IPS-15b (cell line): ENCODE results near the gene ATG13.
"Not testable (repeated sequence)": the region's sequence is repeated elsewhere in the genome, so short reads cannot be mapped to it uniquely, and the experiment has no call there.

Experiments
- H3K27me3 ChIP-seq: one replicate; pipeline ENCODE4 v1.6.1; 2013; ENCODE audit warnings: low read length; ENCODE audit not compliant: control insufficient read depth, insufficient read depth
- H3K36me3 ChIP-seq: one replicate; pipeline ENCODE4 v1.6.1; 2013; ENCODE audit warnings: low read length; ENCODE audit not compliant: control insufficient read depth, insufficient read depth
- H3K4me1 ChIP-seq: one replicate; pipeline ENCODE4 v1.6.1; 2013; ENCODE audit warnings: mild to moderate bottlenecking, low read length; ENCODE audit not compliant: control insufficient read depth, insufficient read depth
- H3K4me3 ChIP-seq: one replicate; pipeline ENCODE4 v1.5.1; 2013; ENCODE audit warnings: low read depth, low read length
- H3K9ac ChIP-seq: one replicate; pipeline ENCODE4 v1.6.1; 2013; ENCODE audit warnings: low read depth, mild to moderate bottlenecking, low read length
- H3K9me3 ChIP-seq: one replicate; pipeline ENCODE4 v1.6.1; 2013; ENCODE audit warnings: mild to moderate bottlenecking, low read length; ENCODE audit not compliant: control insufficient read depth, insufficient read depth

Gene ATG13

DNA sequence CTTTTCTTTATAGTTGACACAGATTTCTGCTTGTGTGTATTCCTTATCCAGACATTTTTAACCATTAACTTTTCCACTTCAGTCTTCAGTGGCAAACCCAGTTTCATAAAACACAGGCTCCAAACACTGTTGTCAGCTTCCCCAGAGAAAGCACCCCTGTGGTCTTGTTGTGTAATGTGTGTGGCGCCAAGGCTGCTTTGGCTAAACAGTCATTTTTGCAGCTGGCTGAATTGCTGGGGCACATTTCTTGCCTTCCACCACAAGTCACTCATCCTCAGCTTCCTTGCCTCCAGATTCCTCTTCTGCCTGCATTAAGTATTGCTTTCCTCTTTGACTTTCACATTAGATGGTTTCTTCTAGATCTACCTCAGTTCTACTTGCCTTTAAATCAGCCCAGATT, 42.6 kb downstream of the ATG13 start:
- no peaks in the 10 kb centered on the region for H3K9me3 ChIP-seq
- peaks cover 11% of the 10 kb centered on the region for H3K36me3 ChIP-seq
- H3K4me1 ChIP-seq, result no peaks in the 10 kb centered on the region
- no peak overlapping the region for H3K9ac ChIP-seq
- H3K4me3 ChIP-seq, result no peak overlapping the region
- H3K27me3 ChIP-seq, result no peaks in the 10 kb centered on the region

DNA sequence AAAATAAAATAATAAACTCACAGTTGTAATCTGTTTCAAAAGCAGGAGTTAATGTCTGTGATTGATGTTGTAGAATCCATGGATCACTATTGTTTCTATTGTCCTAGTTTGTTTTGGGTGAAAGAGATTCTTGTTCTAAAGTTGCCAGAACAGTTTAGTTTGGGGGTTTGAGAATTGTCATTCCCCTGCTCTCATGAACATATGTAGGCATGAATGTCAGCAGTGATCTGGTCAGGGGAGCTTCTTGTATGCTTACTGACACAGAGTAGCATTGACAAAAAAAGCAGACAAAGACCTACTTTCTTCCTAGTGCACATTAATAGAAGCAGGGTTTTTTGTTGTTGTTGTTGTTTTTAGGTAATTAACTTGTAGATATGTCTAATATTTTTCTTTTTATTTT, 44.5 kb downstream of the ATG13 start:
- Histone ChIP-seq H3K36me3 (peaks cover 19% of the 10 kb centered on the region), H3K9ac (no peak overlapping the region)

DNA sequence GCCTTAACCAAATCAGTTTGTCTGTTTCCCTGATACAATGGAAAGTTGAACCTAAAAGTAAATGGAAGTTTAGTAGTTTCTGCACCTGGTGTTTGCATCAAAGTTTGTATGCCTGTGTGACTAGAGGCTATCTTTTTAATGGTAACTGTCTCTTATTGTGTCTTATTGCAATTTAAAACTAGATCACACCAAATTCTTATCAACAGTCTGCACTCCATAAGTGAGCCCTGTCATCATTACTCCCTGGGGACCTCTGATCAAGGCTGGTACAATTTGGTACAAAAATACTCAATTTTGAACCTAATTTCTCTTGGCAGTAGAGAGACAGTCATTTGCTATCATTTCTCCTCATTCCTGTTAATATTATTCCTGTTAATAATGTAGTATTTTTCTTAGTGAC, 45.0 kb downstream of the ATG13 start:
- Histone ChIP-seq H3K36me3 (peaks cover 22% of the 10 kb centered on the region), H3K9ac (no peak overlapping the region), H3K4me1 (no peaks in the 10 kb centered on the region), H3K4me3 (no peak overlapping the region), H3K27me3 (no peaks in the 10 kb centered on the region), H3K9me3 (no peaks in the 10 kb centered on the region)

More for the DNA sequence above, 44.5 kb downstream of the ATG13 start:
- no peaks in the 10 kb centered on the region for H3K9me3 ChIP-seq
- no peak overlapping the region for H3K4me3 ChIP-seq
- H3K27me3 ChIP-seq, result no peaks in the 10 kb centered on the region
- no peaks in the 10 kb centered on the region for H3K4me1 ChIP-seq

DNA sequence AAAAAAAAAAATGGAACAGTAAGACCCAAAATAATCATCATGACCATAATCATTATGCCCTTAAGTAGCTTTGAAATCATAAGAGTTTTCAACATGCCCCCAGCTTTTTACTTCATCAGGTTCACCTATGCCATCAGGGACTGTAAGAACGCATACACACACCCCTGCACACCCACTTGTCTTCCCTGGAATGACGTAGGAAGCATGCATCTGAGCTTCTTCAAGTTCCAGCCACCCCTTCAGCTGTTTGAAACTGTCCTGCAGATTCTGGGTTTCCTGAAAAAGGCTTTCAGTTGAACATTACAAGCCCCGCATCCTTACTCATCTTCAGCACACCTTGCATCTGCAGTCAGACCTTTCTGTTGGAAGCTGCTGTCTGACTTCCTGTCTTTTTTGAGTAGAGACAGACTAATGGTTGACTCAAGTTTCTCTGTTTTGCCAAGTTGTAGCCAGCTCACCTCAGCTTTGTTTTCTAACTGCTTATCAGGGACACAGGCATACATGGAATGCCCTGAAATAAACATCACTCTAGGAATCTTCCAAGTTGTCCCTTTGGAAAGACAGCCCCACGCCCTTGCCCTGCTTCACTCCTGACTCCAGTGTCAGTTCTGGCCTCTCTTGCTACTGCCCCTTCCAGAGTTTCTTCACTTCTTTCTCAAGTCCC, 46.1 kb downstream of the ATG13 start:
- H3K27me3 ChIP-seq, result no peaks in the 10 kb centered on the region
- H3K9ac ChIP-seq, result no peak overlapping the region
- H3K4me3 ChIP-seq, result no peak overlapping the region
- H3K36me3 ChIP-seq, result peaks cover 28% of the 10 kb centered on the region
- no peaks in the 10 kb centered on the region for H3K9me3 ChIP-seq
- no peaks in the 10 kb centered on the region for H3K4me1 ChIP-seq

DNA sequence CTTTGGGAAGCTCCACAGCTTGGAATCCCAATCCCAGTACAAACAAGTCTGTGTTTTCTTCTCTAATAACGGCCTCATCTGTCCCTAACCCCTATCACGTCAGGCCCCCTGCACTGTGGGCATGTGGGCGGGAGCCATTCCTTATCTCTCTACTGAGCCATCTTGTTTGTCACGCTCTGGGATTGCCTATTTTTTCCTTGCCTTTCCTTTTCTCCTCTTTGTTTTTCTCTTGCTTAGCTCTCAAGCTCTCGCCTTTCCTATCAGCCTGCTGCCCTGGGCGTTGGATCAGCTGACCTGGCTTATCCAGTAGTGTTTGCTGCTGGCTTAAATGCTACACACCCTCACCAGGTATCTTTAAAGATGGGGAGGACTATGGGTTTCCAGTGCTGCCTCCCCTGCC, 47.3 kb downstream of the ATG13 start:
- Histone ChIP-seq H3K27me3 (no peaks in the 10 kb centered on the region), H3K4me3 (no peak overlapping the region), H3K4me1 (no peaks in the 10 kb centered on the region), H3K9ac (no peak overlapping the region), H3K36me3 (peaks cover 33% of the 10 kb centered on the region), H3K9me3 (no peaks in the 10 kb centered on the region)

DNA sequence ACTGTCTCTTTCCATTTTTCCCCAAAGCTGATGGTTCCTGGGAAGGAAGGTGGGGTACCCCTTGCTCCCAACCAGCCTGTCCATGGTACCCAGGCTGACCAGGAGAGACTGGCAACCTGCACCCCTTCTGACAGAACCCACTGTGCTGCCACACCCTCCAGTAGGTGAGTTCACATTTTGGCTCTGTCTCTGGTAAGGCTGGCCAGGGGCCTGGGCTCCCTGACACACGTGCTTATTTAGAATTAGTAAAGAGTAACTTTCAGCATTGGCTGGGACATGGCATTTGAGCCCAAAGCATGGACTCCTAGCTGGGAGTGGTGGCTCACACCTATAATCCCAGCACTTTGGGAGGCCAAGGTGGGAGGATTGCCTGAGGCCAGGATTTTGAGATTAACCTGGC, 48.0 kb downstream of the ATG13 start:
- no peak overlapping the region for H3K4me3 ChIP-seq
- H3K36me3 ChIP-seq, result peaks cover 35% of the 10 kb centered on the region
- no peaks in the 10 kb centered on the region for H3K27me3 ChIP-seq
- no peaks in the 10 kb centered on the region for H3K4me1 ChIP-seq
- H3K9ac ChIP-seq, result no peak overlapping the region
- no peaks in the 10 kb centered on the region for H3K9me3 ChIP-seq

DNA sequence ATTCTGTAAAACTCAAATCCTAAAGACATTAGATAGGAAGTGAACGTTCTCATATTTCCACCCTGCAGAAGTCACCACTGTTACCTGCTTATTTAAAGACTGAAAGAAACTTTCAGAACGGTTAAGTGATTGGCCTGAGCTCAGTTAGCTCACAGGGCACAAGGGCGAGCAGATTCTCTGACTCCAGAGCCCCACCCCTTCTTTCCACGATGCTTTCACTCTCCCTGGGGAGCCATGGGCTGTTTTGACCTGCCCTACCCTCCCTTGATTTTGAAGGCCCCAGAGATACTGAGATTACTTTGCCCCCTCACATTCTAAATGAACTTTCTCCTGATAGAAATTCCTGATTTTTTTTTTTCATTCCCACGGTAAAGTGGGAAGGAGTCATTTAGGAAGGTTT, 49.2 kb downstream of the ATG13 start:
- Histone ChIP-seq H3K27me3 (no peaks in the 10 kb centered on the region), H3K4me1 (no peaks in the 10 kb centered on the region), H3K9ac (no peak overlapping the region), H3K9me3 (no peaks in the 10 kb centered on the region), H3K36me3 (peaks cover 36% of the 10 kb centered on the region), H3K4me3 (no peak overlapping the region)

DNA sequence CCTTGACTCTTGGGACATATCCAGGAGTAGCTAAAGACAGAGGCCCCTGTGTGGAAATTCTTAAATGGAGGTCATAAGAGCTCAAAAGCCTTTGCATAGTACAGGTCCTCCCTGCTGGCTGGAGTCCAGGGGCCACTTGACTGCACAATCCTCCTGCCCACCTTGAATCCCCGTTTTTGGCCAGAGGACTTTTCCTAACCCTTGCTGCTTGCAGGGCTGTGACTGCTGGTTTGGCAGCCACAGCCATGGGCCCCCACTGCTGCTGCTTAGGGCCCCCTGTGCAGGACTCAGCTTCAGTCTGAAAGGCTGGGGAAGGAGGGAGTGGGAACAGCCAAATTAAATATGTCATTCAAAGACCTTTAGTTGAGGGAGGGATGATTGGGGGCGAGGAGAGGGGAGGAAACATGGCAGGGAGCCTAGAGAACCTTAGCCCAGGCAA, 49.7 kb downstream of the ATG13 start:
- Histone ChIP-seq H3K36me3 (peaks cover 40% of the 10 kb centered on the region), H3K9me3 (no peaks in the 10 kb centered on the region), H3K4me1 (no peaks in the 10 kb centered on the region), H3K4me3 (no peak overlapping the region), H3K9ac (no peak overlapping the region), H3K27me3 (no peaks in the 10 kb centered on the region)

DNA sequence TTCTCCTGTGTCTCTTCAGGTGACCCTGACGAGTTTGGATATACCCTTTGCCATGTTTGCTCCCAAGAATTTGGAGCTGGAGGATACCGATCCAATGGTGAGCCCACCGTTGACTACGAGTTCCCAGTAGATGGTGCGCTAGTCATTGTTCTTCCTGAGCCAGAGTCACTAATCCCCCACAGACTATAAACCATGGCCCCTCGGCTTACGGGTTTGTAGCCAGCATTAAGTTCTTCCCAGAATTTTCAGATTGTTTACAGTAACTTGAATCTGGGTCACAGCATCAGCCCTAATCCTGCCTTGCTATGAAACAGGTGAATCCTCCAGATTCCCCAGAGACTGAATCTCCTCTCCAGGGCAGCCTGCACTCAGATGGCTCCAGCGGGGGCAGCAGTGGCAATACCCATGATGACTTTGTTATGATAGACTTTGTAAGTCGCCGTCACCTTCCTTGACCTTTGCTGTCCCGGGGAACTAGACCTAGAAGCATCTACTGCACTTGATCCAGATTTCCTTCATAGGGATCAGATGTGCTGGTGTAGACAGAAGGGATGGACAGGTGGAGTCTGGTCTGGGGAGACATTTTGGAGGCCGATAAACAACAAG, 51.2 kb downstream of the ATG13 start:
- no peaks in the 10 kb centered on the region for H3K9me3 ChIP-seq
- H3K27me3 ChIP-seq, result no peaks in the 10 kb centered on the region
- H3K36me3 ChIP-seq, result peaks cover 43% of the 10 kb centered on the region
- no peaks in the 10 kb centered on the region for H3K4me1 ChIP-seq
- no peak overlapping the region for H3K9ac ChIP-seq
- no peak overlapping the region for H3K4me3 ChIP-seq

DNA sequence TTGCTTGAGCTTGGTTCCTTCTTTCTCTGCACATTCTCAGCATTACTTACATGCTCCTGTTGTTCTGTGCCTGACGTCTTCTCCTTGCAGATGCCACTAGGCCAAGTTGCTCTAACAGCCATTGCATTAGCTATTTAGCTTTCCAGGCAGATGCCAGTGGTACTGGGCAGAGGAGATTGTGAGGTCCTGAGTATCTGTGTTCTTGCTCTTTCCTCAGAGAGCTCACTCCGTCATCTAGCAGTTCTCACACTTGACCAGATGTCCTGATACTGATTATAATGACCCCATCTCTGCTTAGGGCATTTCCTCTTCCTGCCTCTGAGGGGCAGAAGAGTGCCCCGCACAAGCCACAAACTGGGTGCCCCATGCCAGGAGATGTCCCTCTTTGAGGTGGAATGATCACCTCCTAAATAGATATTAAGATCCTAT, 52.4 kb downstream of the ATG13 start:
- Histone ChIP-seq H3K9me3 (no peaks in the 10 kb centered on the region), H3K27me3 (no peaks in the 10 kb centered on the region), H3K4me1 (peaks cover 7% of the 10 kb centered on the region), H3K9ac (no peak overlapping the region), H3K4me3 (no peak overlapping the region), H3K36me3 (peaks cover 40% of the 10 kb centered on the region)

DNA sequence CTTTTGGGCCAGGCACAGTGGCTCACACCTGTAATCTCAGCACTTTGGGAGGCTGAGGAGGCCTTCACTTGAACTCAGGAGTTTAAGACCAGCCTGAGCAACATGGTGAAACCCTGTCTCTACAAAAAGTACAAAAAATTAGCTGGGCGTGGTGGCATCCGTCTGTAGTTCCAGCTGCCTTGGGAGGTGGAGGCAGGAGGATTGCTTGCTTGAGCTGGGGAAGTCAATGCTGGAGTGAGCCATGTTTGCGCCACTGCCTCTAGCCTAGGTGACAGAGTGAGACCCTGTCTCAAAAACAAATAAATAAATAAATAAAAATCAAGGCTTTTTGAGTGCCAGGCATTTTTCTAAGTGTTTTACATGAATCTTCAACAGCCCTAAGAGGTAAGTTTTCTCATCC, 53.2 kb downstream of the ATG13 start:
- H3K27me3 ChIP-seq, H3K9me3 ChIP-seq, H3K9ac ChIP-seq, H3K4me3 ChIP-seq: not testable (repeated sequence)
- H3K36me3 ChIP-seq, result peaks cover 39% of the 10 kb centered on the region
- peaks cover 14% of the 10 kb centered on the region for H3K4me1 ChIP-seq

DNA sequence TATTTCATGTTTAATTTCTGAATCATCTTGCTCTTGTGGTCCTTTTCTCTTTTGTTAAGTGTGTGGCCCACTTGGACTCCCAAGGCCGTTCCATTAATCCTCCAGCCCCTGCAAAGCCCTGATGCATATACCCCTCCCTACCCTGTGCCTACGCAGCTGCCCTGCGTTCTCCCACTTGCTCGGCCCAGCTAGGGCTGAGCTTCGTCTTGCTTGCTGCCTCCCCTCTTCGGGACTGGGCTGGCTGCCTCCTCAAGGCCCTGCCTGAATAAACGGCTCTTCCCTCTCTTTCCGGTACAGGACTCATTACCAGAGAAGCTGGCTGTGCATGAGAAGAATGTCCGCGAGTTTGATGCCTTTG, 54.6 kb downstream of the ATG13 start:
- H3K27me3 ChIP-seq, result no peaks in the 10 kb centered on the region
- no peaks in the 10 kb centered on the region for H3K9me3 ChIP-seq
- peaks cover 16% of the 10 kb centered on the region for H3K4me1 ChIP-seq
- no peak overlapping the region for H3K4me3 ChIP-seq
- no peak overlapping the region for H3K9ac ChIP-seq
- H3K36me3 ChIP-seq, result peaks cover 34% of the 10 kb centered on the region
